Natural killer cell (primary cell): ENCODE measurements around the gene OLIG1. TPM values are rescaled to one million over a fixed set of nuclear protein-coding genes. Genes with fewer than 3 reads are reported as not detected.

Experiments used
- ATAC-seq, 3 donors: fragments of 150-1000 bp in 2 of 3; fragments of 200-7000 bp in 1 of 3; cut with Tn5 transposase; 1 replicate in 1 of 3; 2 replicates in 2 of 3; pipeline ENCODE4 v1.10.0; 2021; ENCODE audit warnings: mild to moderate bottlenecking in 2 of 3, moderate library complexity in 2 of 3
- DNase-seq, 2 donors: peaks; one replicate each; pipeline versions ENCODE4 v3.0.0 to v3.0.0-alpha.2; 2013 to 2021; ENCODE audit warnings: mixed read lengths in 1 of 2
- H3K27ac ChIP-seq: one replicate; pipeline ENCODE4 v1.5.1; 2013; ENCODE audit warnings: mild to moderate bottlenecking, low read length
- H3K27me3 ChIP-seq: one replicate; pipeline ENCODE4 v1.6.1; 2013; ENCODE audit warnings: low read length; ENCODE audit not compliant: control insufficient read depth, insufficient read depth
- H3K36me3 ChIP-seq: one replicate; pipeline ENCODE4 v1.6.1; 2013; ENCODE audit warnings: low read length; ENCODE audit not compliant: control insufficient read depth, insufficient read depth
- H3K4me1 ChIP-seq: one replicate; pipeline ENCODE4 v1.6.1; 2013; ENCODE audit warnings: low read length; ENCODE audit not compliant: control insufficient read depth, insufficient read depth
- H3K4me3 ChIP-seq: one replicate; pipeline ENCODE4 v1.5.1; 2013; ENCODE audit warnings: low read length
- H3K9me3 ChIP-seq: one replicate; pipeline ENCODE4 v1.6.1; 2013; ENCODE audit warnings: low read length; ENCODE audit not compliant: control insufficient read depth, insufficient read depth
- H3K27ac Mint-ChIP-seq, 2 donors: one replicate each; pipeline ENCODE4 v1.8.0; 2022; ENCODE audit warnings: mild to moderate bottlenecking in 2 of 2, mixed read lengths in 2 of 2, moderate library complexity in 1 of 2
- H3K27me3 Mint-ChIP-seq, 2 donors: one replicate each; pipeline ENCODE4 v1.8.0; 2022; ENCODE audit warnings: low read depth in 2 of 2, mixed read lengths in 2 of 2
- H3K36me3 Mint-ChIP-seq: one replicate; pipeline ENCODE4 v1.8.0; 2022; ENCODE audit warnings: mixed read lengths
- H3K4me1 Mint-ChIP-seq, 2 donors: one replicate each; pipeline ENCODE4 v1.8.0; 2022; ENCODE audit warnings: mixed read lengths in 2 of 2
- H3K4me3 Mint-ChIP-seq: one replicate; pipeline ENCODE4 v1.8.0; 2022; ENCODE audit warnings: mild to moderate bottlenecking, moderate library complexity, mixed read lengths
- H3K9me3 Mint-ChIP-seq, 2 donors: one replicate each; pipeline ENCODE4 v1.8.0; 2022; ENCODE audit warnings: mixed read lengths in 2 of 2
- WGBS: methylation state at CpG from one replicate; pipeline ENCODE4 v1.1.7; 2013; ENCODE audit warnings: missing lambda C conversion rate; ENCODE audit not compliant: insufficient coverage; 5-methylcytosine and 5-hydroxymethylcytosine counted together
- intact Hi-C: fragments of 100-400 bp; cut with micrococcal nuclease; formaldehyde crosslinking; loops from one replicate; pipeline ENCODE4 v1.14.2; 2022
- total RNA-seq, 4 donors: library from RNA; stranded (reverse); fragments of 120-200 nt in 1 of 4; gene quantifications; one replicate each; pipeline versions ENCODE4 v1.2.3 to v1.2.4, GENCODE V29; 2013 to 2022
- TF ChIP-seq, protein P1 (sequence below): fragments of 200-600 bp; IDR thresholded peaks from one replicate; pipeline ENCODE4 v1.8.0; 2022; ENCODE audit warnings: antibody characterized with exemption

OLIG1 gene
- total RNA-seq, 3 donors from 2014 or later (not counting 1 experiment from before 2014, with no cell fraction given), result 0.47 to 1.4 (median 0.48) TPM

- 5% methylated on average over 80 of the region's 85 CpGs for WGBS
- Mint-ChIP-seq H3K4me1 (peaks cover 45 to 50% of the 10 kb centered on the region in 2 donors), H3K4me3 (peak overlapping the region; percentile 89), H3K36me3 (peaks cover 6% of the 10 kb centered on the region), H3K27ac (peak overlapping the region; percentile 40 to 86), H3K27me3 (peaks cover 56 to 72% of the 10 kb centered on the region in 2 donors), H3K9me3 (no peaks in the 10 kb centered on the region)
- ATAC-seq (peak in 2 of 3 donors; percentile 25 to 51), DNase-seq (peak in 1 of 2 donors; percentile 18)
- peaks cover 68% of the 10 kb centered on the region for H3K4me1 ChIP-seq
- peaks cover 91% of the 10 kb centered on the region for H3K27me3 ChIP-seq
- peaks cover 3% of the 10 kb centered on the region for H3K9me3 ChIP-seq
- no peak overlapping the region for H3K4me3 ChIP-seq
- intact Hi-C loops, result loop anchor here (10.0 kb wide), 1 partner anchor 97 kb away; no protein-coding TSS in a partner anchor
- no peak overlapping the region for H3K27ac ChIP-seq
- TF ChIP-seq, protein P1, sequence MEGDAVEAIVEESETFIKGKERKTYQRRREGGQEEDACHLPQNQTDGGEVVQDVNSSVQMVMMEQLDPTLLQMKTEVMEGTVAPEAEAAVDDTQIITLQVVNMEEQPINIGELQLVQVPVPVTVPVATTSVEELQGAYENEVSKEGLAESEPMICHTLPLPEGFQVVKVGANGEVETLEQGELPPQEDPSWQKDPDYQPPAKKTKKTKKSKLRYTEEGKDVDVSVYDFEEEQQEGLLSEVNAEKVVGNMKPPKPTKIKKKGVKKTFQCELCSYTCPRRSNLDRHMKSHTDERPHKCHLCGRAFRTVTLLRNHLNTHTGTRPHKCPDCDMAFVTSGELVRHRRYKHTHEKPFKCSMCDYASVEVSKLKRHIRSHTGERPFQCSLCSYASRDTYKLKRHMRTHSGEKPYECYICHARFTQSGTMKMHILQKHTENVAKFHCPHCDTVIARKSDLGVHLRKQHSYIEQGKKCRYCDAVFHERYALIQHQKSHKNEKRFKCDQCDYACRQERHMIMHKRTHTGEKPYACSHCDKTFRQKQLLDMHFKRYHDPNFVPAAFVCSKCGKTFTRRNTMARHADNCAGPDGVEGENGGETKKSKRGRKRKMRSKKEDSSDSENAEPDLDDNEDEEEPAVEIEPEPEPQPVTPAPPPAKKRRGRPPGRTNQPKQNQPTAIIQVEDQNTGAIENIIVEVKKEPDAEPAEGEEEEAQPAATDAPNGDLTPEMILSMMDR, result no peak
- H3K36me3 ChIP-seq, result no peaks in the 10 kb centered on the region
Measured at GRCh38 chr21:33027401-33028286, 42.3 kb upstream of the OLIG1 start.

DNA sequence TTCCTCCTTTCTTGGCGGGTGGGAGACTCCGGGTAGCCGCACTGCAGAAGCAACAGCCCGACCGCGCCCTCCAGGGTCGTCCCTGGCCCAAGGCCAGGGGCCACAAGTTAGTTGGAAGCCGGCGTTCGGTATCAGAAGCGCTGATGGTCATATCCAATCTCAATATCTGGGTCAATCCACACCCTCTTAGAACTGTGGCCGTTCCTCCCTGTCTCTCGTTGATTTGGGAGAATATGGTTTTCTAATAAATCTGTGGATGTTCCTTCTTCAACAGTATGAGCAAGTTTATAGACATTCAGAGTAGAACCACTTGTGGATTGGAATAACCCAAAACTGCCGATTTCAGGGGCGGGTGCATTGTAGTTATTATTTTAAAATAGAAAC lies 41.7 kb upstream of the OLIG1 start:
- H3K36me3 ChIP-seq, result no peaks in the 10 kb centered on the region
- H3K4me3 ChIP-seq, result no peak overlapping the region
- ATAC-seq (no peak), DNase-seq (no peak)
- Mint-ChIP-seq H3K36me3 (peaks cover 6% of the 10 kb centered on the region), H3K4me3 (peak overlapping the region; percentile 89), H3K27ac (peak overlapping the region; percentile 40 to 86), H3K9me3 (no peaks in the 10 kb centered on the region), H3K4me1 (peaks cover 42 to 47% of the 10 kb centered on the region in 2 donors), H3K27me3 (peaks cover 53 to 69% of the 10 kb centered on the region in 2 donors)
- intact Hi-C loops, result loop anchor here (10.0 kb wide), 1 partner anchor 97 kb away; no protein-coding TSS in a partner anchor
- 5% methylated on average over 13 of the region's 15 CpGs for WGBS
- peaks cover 3% of the 10 kb centered on the region for H3K9me3 ChIP-seq
- peaks cover 87% of the 10 kb centered on the region for H3K27me3 ChIP-seq
- no peak overlapping the region for H3K27ac ChIP-seq
- peaks cover 62% of the 10 kb centered on the region for H3K4me1 ChIP-seq
- TF ChIP-seq, protein P1, result no peak

DNA sequence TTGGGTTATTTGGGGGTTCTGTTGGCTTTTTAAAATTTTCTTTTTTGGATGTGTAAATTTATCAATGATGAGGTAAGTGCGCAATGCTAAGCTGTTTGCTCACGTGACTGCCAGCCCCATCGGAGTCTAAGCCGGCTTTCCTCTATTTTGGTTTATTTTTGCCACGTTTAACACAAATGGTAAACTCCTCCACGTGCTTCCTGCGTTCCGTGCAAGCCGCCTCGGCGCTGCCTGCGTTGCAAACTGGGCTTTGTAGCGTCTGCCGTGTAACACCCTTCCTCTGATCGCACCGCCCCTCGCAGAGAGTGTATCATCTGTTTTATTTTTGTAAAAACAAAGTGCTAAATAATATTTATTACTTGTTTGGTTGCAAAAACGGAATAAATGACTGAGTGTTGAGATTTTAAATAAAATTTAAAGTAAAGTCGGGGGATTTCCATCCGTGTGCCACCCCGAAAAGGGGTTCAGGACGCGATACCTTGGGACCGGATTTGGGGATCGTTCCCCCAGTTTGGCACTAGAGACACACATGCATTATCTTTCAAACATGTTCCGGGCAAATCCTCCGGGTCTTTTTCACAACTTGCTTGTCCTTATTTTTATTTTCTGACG lies 41.1 kb upstream of the OLIG1 start:
- Histone ChIP-seq H3K36me3 (no peaks in the 10 kb centered on the region), H3K9me3 (peaks cover 3% of the 10 kb centered on the region), H3K27me3 (peaks cover 83% of the 10 kb centered on the region), H3K4me1 (peaks cover 60% of the 10 kb centered on the region), H3K27ac (no peak overlapping the region), H3K4me3 (no peak overlapping the region)
- peak overlapping the region; percentile 89 for H3K4me3 Mint-ChIP-seq
- H3K36me3 Mint-ChIP-seq, result peaks cover 5% of the 10 kb centered on the region
- no peaks in the 10 kb centered on the region for H3K9me3 Mint-ChIP-seq
- peaks cover 47 to 65% of the 10 kb centered on the region in 2 donors for H3K27me3 Mint-ChIP-seq
- peaks cover 40 to 41% of the 10 kb centered on the region in 2 donors for H3K4me1 Mint-ChIP-seq
- ATAC-seq (peak; percentile 41 to 58 (median 54)), DNase-seq (peak in 1 of 2 donors; percentile 61)
- TF ChIP-seq, protein P1, result no peak
- peak overlapping the region; percentile 40 to 86 for H3K27ac Mint-ChIP-seq
- 4% methylated on average over 26 of the region's 28 CpGs for WGBS
- intact Hi-C loops, result loop anchor here (10.0 kb wide), 1 partner anchor 96 kb away; no protein-coding TSS in a partner anchor
